GM12892 (cell line): ENCODE results near the gene TRIM74.
"Not testable (repeated sequence)": the region's sequence is repeated elsewhere in the genome, so short reads cannot be mapped to it uniquely, and the experiment has no call there.

ENCODE experiments used
- POLR2A ChIP-seq: IDR thresholded peaks from 2 replicates; pipeline ENCODE4 v1.6.1; 2011; ENCODE audit warnings: low read depth, low read length, control low read depth
- POLR2AphosphoS5 ChIP-seq: IDR thresholded peaks from 2 replicates; pipeline ENCODE4 v1.6.1; 2011; ENCODE audit warnings: low read depth, low read length, control low read depth
- TAF1 ChIP-seq: IDR thresholded peaks from 2 replicates; pipeline ENCODE4 v1.6.1; 2011; ENCODE audit warnings: low read depth, mild to moderate bottlenecking, control low read depth, low read length, borderline replicate concordance

- TF ChIP-seq POLR2A, TAF1, POLR2AphosphoS5: not testable (repeated sequence)
Observed at GRCh38 chr7:72995484-72995883, 26.2 kb upstream of the TRIM74 start.
